Skeletal muscle tissue (tissue), 4 donors: ENCODE results near the gene ARL3. TPM values are rescaled to one million over a fixed set of nuclear protein-coding genes. Genes with fewer than 3 reads are reported as not detected.

Experiments
- H3K27ac ChIP-seq: one replicate; pipeline ENCODE4 v1.7.0; 2013; ENCODE audit warnings: mild to moderate bottlenecking, low read depth, low read length, inconsistent platforms
- H3K27me3 ChIP-seq, 3 donors: one replicate each; pipeline ENCODE4 v1.7.0; 2013; ENCODE audit warnings: low read length in 3 of 3; ENCODE audit not compliant: control insufficient read depth in 3 of 3, insufficient read depth in 3 of 3
- H3K36me3 ChIP-seq, 3 donors: one replicate each; pipeline ENCODE4 v1.7.0; 2013; ENCODE audit warnings: low read length in 3 of 3; ENCODE audit not compliant: control insufficient read depth in 3 of 3, insufficient read depth in 3 of 3
- H3K4me1 ChIP-seq, 3 donors: one replicate each; pipeline ENCODE4 v1.7.0; 2013; ENCODE audit warnings: low read length in 3 of 3, mild to moderate bottlenecking in 3 of 3; ENCODE audit not compliant: control insufficient read depth in 3 of 3, insufficient read depth in 3 of 3
- H3K4me3 ChIP-seq, 3 donors: one replicate each; pipeline ENCODE4 v1.7.0; 2013; ENCODE audit warnings: low read length in 3 of 3
- H3K9ac ChIP-seq, 3 donors: one replicate each; pipeline ENCODE4 v1.7.0; 2013; ENCODE audit warnings: low read length in 3 of 3, mild to moderate bottlenecking in 3 of 3, moderate library complexity in 2 of 3, low read depth in 1 of 3
- H3K9me3 ChIP-seq, 3 donors: one replicate each; pipeline ENCODE4 v1.7.0; 2013; ENCODE audit warnings: low read length in 3 of 3; ENCODE audit not compliant: control insufficient read depth in 3 of 3
- total RNA-seq: library from RNA; depleted of rRNA; stranded (reverse); fragments of >200 nt; gene quantifications from one replicate; pipeline ENCODE4 v1.2.3, GENCODE V29; 2014
- donor health status: Osteomylitis.

The ARL3 gene
- total RNA-seq, 1 donor from 2014 or later: 5.2 TPM

GRCh38 chr10:102648889-102649796 is 65.1 kb downstream of the ARL3 start:
- H3K36me3 ChIP-seq: peaks cover 20 to 29% (median 21%) of the 10 kb centered on the region in 3 donors
- no peaks in the 10 kb centered on the region for H3K9me3 ChIP-seq
- H3K27me3 ChIP-seq: no peaks in the 10 kb centered on the region
- peaks cover 70 to 88% (median 73%) of the 10 kb centered on the region in 3 donors for H3K4me1 ChIP-seq
- H3K4me3 ChIP-seq: peak overlapping the region; percentile 79 to 97 (median 81)
- peak overlapping the region; percentile 44 for H3K27ac ChIP-seq
- H3K9ac ChIP-seq: peak overlapping the region; percentile 62 to 100 (median 72)

- Histone ChIP-seq H3K27me3 (no peaks in the 10 kb centered on the region), H3K4me3 (peak overlapping the region; percentile 79 to 97 (median 81)), H3K9me3 (no peaks in the 10 kb centered on the region), H3K4me1 (peaks cover 69 to 83% (median 70%) of the 10 kb centered on the region in 3 donors), H3K27ac (peak overlapping the region; percentile 98), H3K36me3 (peaks cover 12 to 25% (median 17%) of the 10 kb centered on the region in 3 donors), H3K9ac (peak overlapping the region; percentile 37 to 100 (median 95))
Observed at GRCh38 chr10:102648269-102648888, 65.8 kb downstream of the ARL3 start.

- Histone ChIP-seq H3K9ac (peak overlapping the region; percentile 95 to 100 (median 98)), H3K4me1 (peaks cover 64 to 76% (median 70%) of the 10 kb centered on the region in 3 donors), H3K9me3 (no peaks in the 10 kb centered on the region), H3K36me3 (peaks cover 8 to 20% (median 11%) of the 10 kb centered on the region in 3 donors), H3K4me3 (peak overlapping the region; percentile 79 to 97 (median 81)), H3K27ac (peak overlapping the region; percentile 98), H3K27me3 (no peaks in the 10 kb centered on the region)
Observed at GRCh38 chr10:102647443-102648268, 66.5 kb downstream of the ARL3 start.

GRCh38 chr10:102646610-102647442 is 67.4 kb downstream of the ARL3 start:
- Histone ChIP-seq H3K9me3 (no peaks in the 10 kb centered on the region), H3K27ac (peak overlapping the region; percentile 98), H3K27me3 (no peaks in the 10 kb centered on the region), H3K36me3 (peaks cover 6 to 15% (median 8%) of the 10 kb centered on the region in 3 donors), H3K4me1 (peaks cover 58 to 73% (median 64%) of the 10 kb centered on the region in 3 donors), H3K9ac (peak overlapping the region; percentile 95 to 100 (median 98)), H3K4me3 (peak overlapping the region; percentile 79 to 97 (median 81))

- no peaks in the 10 kb centered on the region for H3K9me3 ChIP-seq
- peak overlapping the region; percentile 98 for H3K27ac ChIP-seq
- H3K4me3 ChIP-seq: peak overlapping the region; percentile 79 to 97 (median 81)
- H3K27me3 ChIP-seq: no peaks in the 10 kb centered on the region
- peak overlapping the region; percentile 95 to 100 (median 98) for H3K9ac ChIP-seq
- peaks cover 3 to 10% (median 6%) of the 10 kb centered on the region in 3 donors for H3K36me3 ChIP-seq
- peaks cover 49 to 64% (median 59%) of the 10 kb centered on the region in 3 donors for H3K4me1 ChIP-seq
Observed at GRCh38 chr10:102645741-102646609, 68.2 kb downstream of the ARL3 start.

GRCh38 chr10:102645388-102645740 is 68.8 kb downstream of the ARL3 start:
- Histone ChIP-seq H3K9ac (peak overlapping the region; percentile 95 to 100 (median 98)), H3K4me3 (peak overlapping the region; percentile 79 to 97 (median 81)), H3K4me1 (peaks cover 43 to 58% (median 53%) of the 10 kb centered on the region in 3 donors), H3K9me3 (no peaks in the 10 kb centered on the region), H3K27me3 (no peaks in the 10 kb centered on the region), H3K27ac (peak overlapping the region; percentile 98), H3K36me3 (peaks cover 1 to 10% (median 6%) of the 10 kb centered on the region in 3 donors)

- Histone ChIP-seq H3K36me3 (peaks cover 0 to 10% (median 6%) of the 10 kb centered on the region in 3 donors), H3K27me3 (no peaks in the 10 kb centered on the region), H3K4me1 (peaks cover 38 to 53% (median 47%) of the 10 kb centered on the region in 3 donors), H3K9ac (peak overlapping the region; percentile 95 to 100 (median 98)), H3K9me3 (no peaks in the 10 kb centered on the region), H3K27ac (peak overlapping the region; percentile 98), H3K4me3 (peak overlapping the region; percentile 79 to 97 (median 81))
Observed at GRCh38 chr10:102644646-102645387, 69.4 kb downstream of the ARL3 start.
